Spleen (tissue), 11 donors: Measurements from ENCODE around the gene GHRHR. TPM values are rescaled to one million over a fixed set of nuclear protein-coding genes. Genes with fewer than 3 reads are reported as not detected.

Experiments used
- DNase-seq: peaks from one replicate; pipeline ENCODE4 v3.0.0-alpha.2; 2020
- H3K27ac ChIP-seq, 8 donors: fragments of 200-600 bp; sonication (generic) in 7 of 8; 1 replicate in 4 of 8; 2 replicates in 4 of 8; pipeline versions ENCODE4 v1.5.0 to v1.8.0; 2016 to 2021; ENCODE audit warnings: inconsistent platforms in 4 of 8, mild to moderate bottlenecking in 4 of 8, moderate library complexity in 1 of 8
- H3K27me3 ChIP-seq, 7 donors: fragments of 200-600 bp; sonication (generic) in 6 of 7; replicated peaks in 1 of 7; 1 replicate in 4 of 7; 2 replicates in 3 of 7; pipeline versions ENCODE4 v1.5.0 to v1.8.0; 2016 to 2021; ENCODE audit warnings: inconsistent platforms in 3 of 7, mild to moderate bottlenecking in 1 of 7
- H3K36me3 ChIP-seq, 6 donors: fragments of 200-600 bp; sonication (generic) in 5 of 6; 1 replicate in 4 of 6; 2 replicates in 2 of 6; pipeline versions ENCODE4 v1.5.0 to v1.8.0; 2016 to 2021; ENCODE audit warnings: inconsistent platforms in 2 of 6
- H3K4me1 ChIP-seq, 6 donors: fragments of 200-600 bp; sonication (generic) in 5 of 6; 1 replicate in 3 of 6; 2 replicates in 3 of 6; pipeline versions ENCODE4 v1.5.0 to v1.8.0; 2016 to 2021; ENCODE audit warnings: inconsistent platforms in 3 of 6
- H3K4me3 ChIP-seq, 8 donors: fragments of 200-600 bp; sonication (generic) in 7 of 8; 1 replicate in 4 of 8; 2 replicates in 4 of 8; pipeline versions ENCODE4 v1.5.0 to v1.8.0; 2016 to 2021; ENCODE audit warnings: inconsistent platforms in 4 of 8, mild to moderate bottlenecking in 4 of 8, moderate library complexity in 2 of 8
- H3K9me3 ChIP-seq, 8 donors: fragments of 200-600 bp; sonication (generic) in 7 of 8; 1 replicate in 4 of 8; 2 replicates in 4 of 8; pipeline versions ENCODE4 v1.5.0 to v1.8.0; 2016 to 2021; ENCODE audit warnings: inconsistent platforms in 4 of 8
- CTCF ChIP-seq, 11 experiments: fragments of 200-600 bp in 7 of 11; fragments of 450-650 bp in 4 of 11; sonication (generic) in 4 of 11; IDR thresholded peaks in 8 of 11; conservative IDR thresholded peaks in 3 of 11; 1 replicate in 7 of 11; 2 replicates in 4 of 11; pipeline versions ENCODE4 v1.4.0 to v1.8.0; 2016 to 2021; ENCODE audit warnings: antibody characterized with exemption in 11 of 11, inconsistent platforms in 4 of 11, mild to moderate bottlenecking in 1 of 11
- POLR2A ChIP-seq, 3 donors: fragments of 450-650 bp; IDR thresholded peaks; one replicate each; pipeline ENCODE4 v1.5.1; 2017; ENCODE audit warnings: antibody characterized with exemption in 3 of 3, mild to moderate bottlenecking in 1 of 3
- POLR2AphosphoS5 ChIP-seq, 3 donors: sonication (generic); formaldehyde crosslinking; IDR thresholded peaks; one replicate each; pipeline ENCODE4 v1.5.1; 2017; ENCODE audit warnings: antibody characterized with exemption in 3 of 3
- WGBS, 5 donors: extraction: QIAGEN DNeasy Blood & Tissue Kit in 3 of 5; methylation state at CpG; one replicate each; pipeline versions ENCODE4 v1.1.5 to v1.1.7; 2013 to 2018; 5-methylcytosine and 5-hydroxymethylcytosine counted together
- intact Hi-C: fragments of 100-400 bp; cut with DNase I; formaldehyde crosslinking; loops from one replicate; pipeline ENCODE4 v1.15.0; 2023; ENCODE audit warnings: low total_unique reads
- polyA plus RNA-seq, 3 donors: library from polyadenylated mRNA; stranded (reverse); fragments of 200-250 nt; gene quantifications; one replicate each; pipeline ENCODE4 v1.2.1, GENCODE V29; 2013
- total RNA-seq, 7 donors: library from RNA; depleted of rRNA in 3 of 7; stranded (reverse); fragments of >200 nt in 3 of 7; fragmentation: NEBNext Ultra II Directional in 4 of 7; extraction: Animal tissue kit (Norgen Biotek cat#: 25700) in 4 of 7; gene quantifications; one replicate each; pipeline versions ENCODE4 v1.1.0 to v1.2.1, GENCODE V29; 2016 to 2021
- donor health status: healthy with polysubstance abuse.
- donor health status: DM: no; HTN: no; CAD: no; lungs with moderate emphysema.
- donor health status: DM: no; HTN: no; CAD: no.
- donor health status: Bipolar disorder and iron deficiency.
- donor health status: healthy.
- donor health status: DM: no; HTN: no; CAD: no.
- donor health status: DM: yes; HTN: yes; CAD: no.

Gene GHRHR
- total and polyA plus RNA-seq, 10 donors: not detected

DNA sequence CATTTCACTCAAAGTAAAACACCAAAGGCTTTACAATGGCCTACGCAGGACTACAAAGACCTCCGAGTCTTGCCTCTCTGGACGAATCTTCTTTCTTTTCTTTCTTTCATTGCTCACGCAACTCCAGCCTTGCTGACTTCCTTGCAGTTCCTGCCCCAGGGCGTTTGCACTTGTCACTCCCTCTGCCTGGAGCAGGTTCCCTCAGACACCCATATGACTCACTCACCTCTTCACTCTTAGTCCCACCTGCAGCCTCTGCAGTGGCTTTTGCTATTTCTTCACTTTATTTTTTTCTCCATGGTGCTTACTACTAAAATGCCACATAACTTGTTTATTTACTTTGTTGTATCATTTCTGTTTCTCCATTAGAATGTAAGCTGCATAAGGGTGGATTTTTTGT lies 33.1 kb downstream of the GHRHR start:
- Histone ChIP-seq H3K4me3 (no peak overlapping the region), H3K9me3 (peaks cover 0 to 6% (median 0%) of the 10 kb centered on the region in 8 donors), H3K27me3 (peaks cover 0 to 4% (median 0%) of the 10 kb centered on the region in 7 donors), H3K36me3 (no peaks in the 10 kb centered on the region), H3K4me1 (no peaks in the 10 kb centered on the region), H3K27ac (no peak overlapping the region)
- no peak for DNase-seq
- TF ChIP-seq POLR2AphosphoS5 (IDR thresholded peaks at IDR 0.05) (no peak), CTCF (IDR thresholded peaks at IDR 0.05 in 8 of 11, conservative IDR thresholded peaks at IDR 0.05 in 3 of 11) (no peak), POLR2A (IDR thresholded peaks at IDR 0.05) (no peak)
- intact Hi-C loops: no loop called here
- WGBS, 5 donors: 80 to 93% (median 82%) methylated on average over 5 of the region's 5 CpGs

- intact Hi-C loops: no loop called here
- Histone ChIP-seq H3K36me3 (no peaks in the 10 kb centered on the region), H3K27me3 (peaks cover 0 to 4% (median 0%) of the 10 kb centered on the region in 7 donors), H3K9me3 (peaks cover 0 to 6% (median 0%) of the 10 kb centered on the region in 8 donors), H3K4me1 (no peaks in the 10 kb centered on the region), H3K4me3 (no peak overlapping the region), H3K27ac (no peak overlapping the region)
- DNase-seq: no peak
- WGBS, 5 donors: 83 to 92% (median 88%) methylated on average over 7 of the region's 7 CpGs
- TF ChIP-seq POLR2AphosphoS5 (IDR thresholded peaks at IDR 0.05) (no peak), CTCF (IDR thresholded peaks at IDR 0.05 in 8 of 11, conservative IDR thresholded peaks at IDR 0.05 in 3 of 11) (no peak), POLR2A (IDR thresholded peaks at IDR 0.05) (no peak)
Measured at GRCh38 chr7:30997316-30997715, 33.6 kb downstream of the GHRHR start.

- TF ChIP-seq CTCF (IDR thresholded peaks at IDR 0.05 in 8 of 11, conservative IDR thresholded peaks at IDR 0.05 in 3 of 11) (no peak), POLR2A (IDR thresholded peaks at IDR 0.05) (no peak), POLR2AphosphoS5 (IDR thresholded peaks at IDR 0.05) (no peak)
- intact Hi-C loops: no loop called here
- 71 to 89% (median 82%) methylated on average over 10 of the region's 10 CpGs for WGBS, 5 donors
Measured at GRCh38 chr7:30998180-30998579, 34.4 kb downstream of the GHRHR start.

GRCh38 chr7:31000161-31000693 lies 36.5 kb downstream of the GHRHR start:
- TF ChIP-seq CTCF (IDR thresholded peaks at IDR 0.05 in 8 of 11, conservative IDR thresholded peaks at IDR 0.05 in 3 of 11) (no peak), POLR2AphosphoS5 (IDR thresholded peaks at IDR 0.05) (no peak), POLR2A (IDR thresholded peaks at IDR 0.05) (no peak)
- no peaks in the 10 kb centered on the region for H3K4me1 ChIP-seq
- no peak overlapping the region for H3K27ac ChIP-seq
- DNase-seq: no peak
- intact Hi-C loops: no loop called here
- H3K27me3 ChIP-seq: peaks cover 0 to 4% (median 0%) of the 10 kb centered on the region in 7 donors
- no peak overlapping the region for H3K4me3 ChIP-seq
- H3K36me3 ChIP-seq: no peaks in the 10 kb centered on the region
- H3K9me3 ChIP-seq: peaks cover 0 to 7% (median 0%) of the 10 kb centered on the region in 8 donors
- WGBS, 5 donors: 48 to 60% (median 49%) methylated on average over 9 of the region's 9 CpGs

More at GRCh38 chr7:30998180-30998579, 34.4 kb downstream of the GHRHR start:
- no peaks in the 10 kb centered on the region for H3K4me1 ChIP-seq
- no peak for DNase-seq
- no peak overlapping the region for H3K27ac ChIP-seq
- H3K9me3 ChIP-seq: peaks cover 0 to 10% (median 0%) of the 10 kb centered on the region in 8 donors
- H3K4me3 ChIP-seq: no peak overlapping the region
- no peaks in the 10 kb centered on the region for H3K36me3 ChIP-seq
- H3K27me3 ChIP-seq: peaks cover 0 to 4% (median 0%) of the 10 kb centered on the region in 7 donors
